ENCODE measurements around the gene OSCP1.

OSCP1 gene

GRCh38 chr1:36420836-36421317 is 29.4 kb downstream of the OSCP1 start:
- no peaks in the 10 kb centered on the region for H3K36me3 ChIP-seq (replicated peaks)
- H3K27me3 ChIP-seq (ENCODE audit: low read depth): no peaks in the 10 kb centered on the region
- H3K4me3 ChIP-seq: no peak overlapping the region
- no peaks in the 10 kb centered on the region for H3K4me1 ChIP-seq
- in situ Hi-C loops (cut with MboI; ENCODE audit: low sequenced_read_pairs): loop anchor here (5.0 kb wide), 1 partner anchor 314 kb away; no protein-coding TSS in a partner anchor
- DNase-seq (ENCODE audit: low spot score in 2 of 2): peak; percentile 81 to 94
- no peaks in the 10 kb centered on the region for H3K9me3 ChIP-seq

- Histone ChIP-seq H3K4me1 (no peaks in the 10 kb centered on the region), H3K36me3 (replicated peaks) (no peaks in the 10 kb centered on the region), H3K27me3 (ENCODE audit: low read depth) (no peaks in the 10 kb centered on the region), H3K4me3 (no peak overlapping the region), H3K9me3 (no peaks in the 10 kb centered on the region)
- no peak for DNase-seq (ENCODE audit: low spot score in 2 of 2)
- in situ Hi-C loops (cut with MboI; ENCODE audit: low sequenced_read_pairs): loop anchor here (5.0 kb wide), 1 partner anchor 313 kb away; no protein-coding TSS in a partner anchor
Measured at GRCh38 chr1:36420409-36420808, 29.8 kb downstream of the OSCP1 start.

GRCh38 chr1:36419569-36419968 is 30.7 kb downstream of the OSCP1 start:
- no peaks in the 10 kb centered on the region for H3K27me3 ChIP-seq (ENCODE audit: low read depth)
- H3K4me1 ChIP-seq: no peaks in the 10 kb centered on the region
- no peak overlapping the region for H3K4me3 ChIP-seq
- DNase-seq (ENCODE audit: low spot score in 2 of 2): no peak
- in situ Hi-C loops (cut with MboI; ENCODE audit: low sequenced_read_pairs): no loop called here
- no peaks in the 10 kb centered on the region for H3K36me3 ChIP-seq (replicated peaks)
- H3K9me3 ChIP-seq: no peaks in the 10 kb centered on the region

GRCh38 chr1:36419140-36419539 is 31.1 kb downstream of the OSCP1 start:
- in situ Hi-C loops (cut with MboI; ENCODE audit: low sequenced_read_pairs): no loop called here
- no peaks in the 10 kb centered on the region for H3K27me3 ChIP-seq (ENCODE audit: low read depth)
- H3K4me1 ChIP-seq: no peaks in the 10 kb centered on the region

GRCh38 chr1:36417931-36418330 is 32.3 kb downstream of the OSCP1 start:
- no peak for DNase-seq (ENCODE audit: low spot score in 2 of 2)
- Histone ChIP-seq H3K4me1 (no peaks in the 10 kb centered on the region), H3K27me3 (ENCODE audit: low read depth) (no peaks in the 10 kb centered on the region), H3K36me3 (replicated peaks) (no peaks in the 10 kb centered on the region), H3K4me3 (no peak overlapping the region), H3K9me3 (no peaks in the 10 kb centered on the region)
- in situ Hi-C loops (cut with MboI; ENCODE audit: low sequenced_read_pairs): no loop called here

More at GRCh38 chr1:36419140-36419539, 31.1 kb downstream of the OSCP1 start:
- no peak for DNase-seq (ENCODE audit: low spot score in 2 of 2)
- no peaks in the 10 kb centered on the region for H3K9me3 ChIP-seq
- H3K36me3 ChIP-seq (replicated peaks): no peaks in the 10 kb centered on the region
- H3K4me3 ChIP-seq: no peak overlapping the region

- Histone ChIP-seq H3K4me3 (no peak overlapping the region), H3K9me3 (no peaks in the 10 kb centered on the region; the same call in 1 of the 2 replicates), H3K4me1 (no peaks in the 10 kb centered on the region), H3K36me3 (replicated peaks) (no peaks in the 10 kb centered on the region), H3K27me3 (ENCODE audit: low read depth) (no peaks in the 10 kb centered on the region)
- DNase-seq (ENCODE audit: low spot score in 2 of 2): no peak
- in situ Hi-C loops (cut with MboI; ENCODE audit: low sequenced_read_pairs): no loop called here
Measured at GRCh38 chr1:36415661-36416326, 34.5 kb downstream of the OSCP1 start.

- Histone ChIP-seq H3K9me3 (no peaks in the 10 kb centered on the region; the same call in 1 of the 2 replicates), H3K27me3 (ENCODE audit: low read depth) (no peaks in the 10 kb centered on the region), H3K4me1 (no peaks in the 10 kb centered on the region), H3K36me3 (replicated peaks) (no peaks in the 10 kb centered on the region), H3K4me3 (no peak overlapping the region)
- in situ Hi-C loops (cut with MboI; ENCODE audit: low sequenced_read_pairs): no loop called here
- no peak for DNase-seq (ENCODE audit: low spot score in 2 of 2)
Measured at GRCh38 chr1:36414384-36414783, 35.9 kb downstream of the OSCP1 start.

- no peak overlapping the region for H3K4me3 ChIP-seq
- no peaks in the 10 kb centered on the region for H3K36me3 ChIP-seq (replicated peaks)
- peak in 1 of 2 experiments; percentile 18 for DNase-seq (ENCODE audit: low spot score in 2 of 2)
- in situ Hi-C loops (cut with MboI; ENCODE audit: low sequenced_read_pairs): no loop called here
- no peaks in the 10 kb centered on the region; the same call in 1 of the 2 replicates for H3K9me3 ChIP-seq
- no peaks in the 10 kb centered on the region for H3K4me1 ChIP-seq
- no peaks in the 10 kb centered on the region for H3K27me3 ChIP-seq (ENCODE audit: low read depth)
Measured at GRCh38 chr1:36411674-36412648, 38.3 kb downstream of the OSCP1 start.

GRCh38 chr1:36408479-36408878 is 41.8 kb downstream of the OSCP1 start:
- H3K4me1 ChIP-seq: no peaks in the 10 kb centered on the region
- H3K4me3 ChIP-seq: no peak overlapping the region
- DNase-seq (ENCODE audit: low spot score in 2 of 2): no peak
- H3K36me3 ChIP-seq (replicated peaks): no peaks in the 10 kb centered on the region
- in situ Hi-C loops (cut with MboI; ENCODE audit: low sequenced_read_pairs): no loop called here
- H3K27me3 ChIP-seq (ENCODE audit: low read depth): no peaks in the 10 kb centered on the region
- no peaks in the 10 kb centered on the region; the same call in 1 of the 2 replicates for H3K9me3 ChIP-seq

GRCh38 chr1:36406440-36406839 is 43.8 kb downstream of the OSCP1 start:
- no peak for DNase-seq (ENCODE audit: low spot score in 2 of 2)
- H3K36me3 ChIP-seq (replicated peaks): no peaks in the 10 kb centered on the region
- in situ Hi-C loops (cut with MboI; ENCODE audit: low sequenced_read_pairs): no loop called here
- no peaks in the 10 kb centered on the region for H3K9me3 ChIP-seq
- no peaks in the 10 kb centered on the region for H3K4me1 ChIP-seq
- H3K4me3 ChIP-seq: no peak overlapping the region
- no peaks in the 10 kb centered on the region for H3K27me3 ChIP-seq (ENCODE audit: low read depth)

GRCh38 chr1:36402504-36402890 is 47.8 kb downstream of the OSCP1 start:
- H3K9me3 ChIP-seq: no peaks in the 10 kb centered on the region
- H3K27me3 ChIP-seq (ENCODE audit: low read depth): no peaks in the 10 kb centered on the region
- H3K4me1 ChIP-seq: peaks cover 5% of the 10 kb centered on the region; the same call in 1 of the 2 replicates
- no peak overlapping the region for H3K4me3 ChIP-seq
- no peak for DNase-seq (ENCODE audit: low spot score in 2 of 2)
- in situ Hi-C loops (cut with MboI; ENCODE audit: low sequenced_read_pairs): no loop called here
- H3K36me3 ChIP-seq (replicated peaks): no peaks in the 10 kb centered on the region

GRCh38 chr1:36401602-36402503 is 48.4 kb downstream of the OSCP1 start:
- Histone ChIP-seq H3K9me3 (no peaks in the 10 kb centered on the region), H3K27me3 (ENCODE audit: low read depth) (no peaks in the 10 kb centered on the region), H3K36me3 (replicated peaks) (no peaks in the 10 kb centered on the region), H3K4me1 (peaks cover 5% of the 10 kb centered on the region; the same call in 1 of the 2 replicates), H3K4me3 (no peak overlapping the region; the same call in 1 of the 2 replicates)
- in situ Hi-C loops (cut with MboI; ENCODE audit: low sequenced_read_pairs): no loop called here
- no peak for DNase-seq (ENCODE audit: low spot score in 2 of 2)

All from HAP-1 (cell line).